Mammary epithelial cell (primary cell): ENCODE measurements around the gene LMO7.

Experiments used
- EZH2 ChIP-seq: IDR thresholded peaks from 2 replicates; pipeline ENCODE4 v1.6.1; 2012; ENCODE audit warnings: low read length, inconsistent platforms, borderline replicate concordance
- TF ChIP-seq, protein P1 (sequence below), 2 donors: IDR thresholded peaks in 1 of 2; conservative IDR thresholded peaks in 1 of 2; 2 replicates each; pipeline ENCODE4 v1.5.1; 2011 to 2012; ENCODE audit warnings: inconsistent platforms in 2 of 2, low read length in 2 of 2, mild to moderate bottlenecking in 2 of 2, control low read depth in 1 of 2, low read depth in 1 of 2; ENCODE audit not compliant: insufficient read depth in 1 of 2; ENCODE audit errors: extremely low read depth in 1 of 2

DNA sequence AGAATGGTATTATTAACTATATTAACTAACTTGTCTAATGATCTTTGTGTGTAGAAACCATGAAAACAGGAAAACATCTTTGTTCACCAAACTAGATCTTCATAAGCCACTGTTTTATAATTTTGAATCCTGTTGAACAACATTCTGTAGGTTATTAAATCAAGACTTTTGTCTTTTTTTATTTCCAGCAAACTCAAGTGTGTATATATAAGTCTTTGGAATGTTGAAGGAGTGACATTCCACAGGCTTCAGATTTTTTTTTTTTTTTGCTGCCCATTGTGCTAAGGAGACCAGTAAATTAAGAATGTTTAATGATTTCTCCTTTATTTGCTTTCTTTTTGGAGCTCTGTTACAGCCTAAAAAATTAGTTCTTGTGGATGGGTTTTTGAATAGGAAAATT is 89.6 kb downstream of the LMO7 start:
- TF ChIP-seq EZH2: no peak
- TF ChIP-seq, protein P1, sequence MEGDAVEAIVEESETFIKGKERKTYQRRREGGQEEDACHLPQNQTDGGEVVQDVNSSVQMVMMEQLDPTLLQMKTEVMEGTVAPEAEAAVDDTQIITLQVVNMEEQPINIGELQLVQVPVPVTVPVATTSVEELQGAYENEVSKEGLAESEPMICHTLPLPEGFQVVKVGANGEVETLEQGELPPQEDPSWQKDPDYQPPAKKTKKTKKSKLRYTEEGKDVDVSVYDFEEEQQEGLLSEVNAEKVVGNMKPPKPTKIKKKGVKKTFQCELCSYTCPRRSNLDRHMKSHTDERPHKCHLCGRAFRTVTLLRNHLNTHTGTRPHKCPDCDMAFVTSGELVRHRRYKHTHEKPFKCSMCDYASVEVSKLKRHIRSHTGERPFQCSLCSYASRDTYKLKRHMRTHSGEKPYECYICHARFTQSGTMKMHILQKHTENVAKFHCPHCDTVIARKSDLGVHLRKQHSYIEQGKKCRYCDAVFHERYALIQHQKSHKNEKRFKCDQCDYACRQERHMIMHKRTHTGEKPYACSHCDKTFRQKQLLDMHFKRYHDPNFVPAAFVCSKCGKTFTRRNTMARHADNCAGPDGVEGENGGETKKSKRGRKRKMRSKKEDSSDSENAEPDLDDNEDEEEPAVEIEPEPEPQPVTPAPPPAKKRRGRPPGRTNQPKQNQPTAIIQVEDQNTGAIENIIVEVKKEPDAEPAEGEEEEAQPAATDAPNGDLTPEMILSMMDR (conservative IDR thresholded peaks at IDR 0.05 in 1 of 2, IDR thresholded peaks at IDR 0.05 in 1 of 2; ENCODE audit: extremely low read depth in 1 of 2, insufficient read depth in 1 of 2, low read depth in 1 of 2, low read length in 2 of 2): no peak
